GM23338 (cell line): ENCODE data around the gene SPIN2B. TPM values are rescaled to one million over a fixed set of nuclear protein-coding genes. Genes with fewer than 3 reads are reported as not detected.
A peak's percentile ranks its signal among the peaks of the same experiment; 100 is the strongest.

ENCODE experiments used
- ATAC-seq: fragments of 200-7000 bp; cut with Tn5 transposase; 3 replicates; pipeline ENCODE4 v1.9.1; 2020
- DNase-seq: peaks from one replicate; pipeline ENCODE4 v3.0.0-alpha.2; 2015; ENCODE audit warnings: low spot score
- H2AFZ ChIP-seq: fragments of 200-600 bp; sonication (generic); 2 replicates; pipeline ENCODE4 v1.8.0; 2016; ENCODE audit warnings: antibody characterized with exemption, mild to moderate bottlenecking, moderate library complexity
- H3F3A ChIP-seq: fragments of 200-600 bp; sonication (generic); replicated peaks from 2 replicates; pipeline ENCODE4 v1.8.0; 2017; ENCODE audit warnings: antibody characterized with exemption, mixed run types, low read depth
- H3K27ac ChIP-seq: fragments of 200-600 bp; sonication (generic); 2 replicates; pipeline ENCODE4 v1.6.1; 2016; ENCODE audit warnings: low read depth
- H3K27me3 ChIP-seq: fragments of 200-600 bp; sonication (generic); 2 replicates; pipeline ENCODE4 v1.8.0; 2016; ENCODE audit warnings: mild to moderate bottlenecking, mixed run types, moderate library complexity; ENCODE audit not compliant: insufficient read depth
- H3K36me3 ChIP-seq: fragments of 200-600 bp; sonication (generic); 2 replicates; pipeline ENCODE4 v1.8.0; 2016; ENCODE audit warnings: mild to moderate bottlenecking; ENCODE audit not compliant: insufficient read depth
- H3K4me1 ChIP-seq: fragments of 200-600 bp; sonication (generic); 2 replicates; pipeline ENCODE4 v1.8.0; 2016; ENCODE audit warnings: mild to moderate bottlenecking, moderate library complexity; ENCODE audit not compliant: insufficient read depth
- H3K4me2 ChIP-seq: fragments of 200-600 bp; sonication (generic); 2 replicates; pipeline ENCODE4 v1.7.1; 2017; ENCODE audit warnings: mixed run types
- H3K4me3 ChIP-seq: fragments of 200-600 bp; sonication (generic); 2 replicates; pipeline ENCODE4 v1.6.1; 2016; ENCODE audit warnings: mixed run types
- H3K79me2 ChIP-seq: fragments of 200-600 bp; sonication (generic); replicated peaks from 2 replicates; pipeline ENCODE4 v1.8.0; 2017; ENCODE audit warnings: mild to moderate bottlenecking; ENCODE audit not compliant: insufficient read depth
- H3K9me2 ChIP-seq: fragments of 200-600 bp; sonication (generic); 2 replicates; pipeline ENCODE4 v1.8.0; 2017; ENCODE audit not compliant: insufficient read depth
- H4K20me1 ChIP-seq: fragments of 200-600 bp; sonication (generic); replicated peaks from 2 replicates; pipeline ENCODE4 v1.8.0; 2017; ENCODE audit warnings: mild to moderate bottlenecking; ENCODE audit not compliant: insufficient read depth
- H3K27ac Mint-ChIP-seq: 2 replicates; pipeline ENCODE4 v1.8.0; 2020; ENCODE audit warnings: inconsistent platforms, mild to moderate bottlenecking, moderate library complexity, mixed read lengths
- H3K27me3 Mint-ChIP-seq: 3 replicates; pipeline ENCODE4 v1.8.0; 2022; ENCODE audit warnings: low read depth, mild to moderate bottlenecking, moderate library complexity, mixed read lengths, inconsistent platforms; ENCODE audit not compliant: insufficient read depth, poor library complexity
- H3K36me3 Mint-ChIP-seq: 3 replicates; pipeline ENCODE4 v1.8.0; 2021; ENCODE audit warnings: low read depth, mild to moderate bottlenecking, inconsistent platforms, moderate library complexity, mixed read lengths
- H3K4me1 Mint-ChIP-seq: 3 replicates; pipeline ENCODE4 v1.8.0; 2020; ENCODE audit warnings: mild to moderate bottlenecking, inconsistent platforms, mixed read lengths
- H3K4me3 Mint-ChIP-seq: 3 replicates; pipeline ENCODE4 v1.8.0; 2021; ENCODE audit warnings: moderate library complexity, mild to moderate bottlenecking, inconsistent platforms, mixed read lengths
- H3K9me3 Mint-ChIP-seq: 3 replicates; pipeline ENCODE4 v1.8.0; 2020; ENCODE audit warnings: moderate library complexity, mild to moderate bottlenecking, inconsistent platforms, mixed read lengths
- EZH2 ChIP-seq: fragments of 200-600 bp; sonication (generic); IDR thresholded peaks from one replicate; pipeline ENCODE4 v1.8.0; 2017; ENCODE audit warnings: antibody characterized with exemption, mild to moderate bottlenecking, low read depth; ENCODE audit not compliant: unreplicated experiment
- EZH2phosphoT487 ChIP-seq: fragments of 200-600 bp; sonication (generic); IDR thresholded peaks from one replicate; pipeline ENCODE4 v1.8.1; 2018; ENCODE audit warnings: antibody characterized with exemption; ENCODE audit not compliant: unreplicated experiment
- JUNB ChIP-seq: IDR thresholded peaks from one replicate; pipeline ENCODE4 v1.6.1; 2016; ENCODE audit warnings: antibody characterized with exemption; ENCODE audit not compliant: unreplicated experiment
- NANOG ChIP-seq: IDR thresholded peaks from 2 replicates; pipeline ENCODE4 v1.6.1; 2016; ENCODE audit warnings: antibody characterized with exemption, borderline replicate concordance
- POLR2AphosphoS5 ChIP-seq: IDR thresholded peaks from 2 replicates; pipeline ENCODE4 v1.6.1; 2016; ENCODE audit warnings: antibody characterized with exemption, low read depth
- ZNF114 ChIP-seq: fragments of 250-450 bp; sonication (Bioruptor Pico); IDR thresholded peaks from 2 replicates; pipeline ENCODE4 v1.5.0; 2020; ENCODE audit warnings: mild to moderate bottlenecking, moderate library complexity
- long read RNA-seq: library from polyadenylated mRNA; unstranded; transcript quantifications from one replicate; pipeline ENCODE4 v2.0.0, GENCODE V29; 2020; ENCODE audit not compliant: unreplicated experiment
- polyA plus RNA-seq: library from polyadenylated mRNA; unstranded; fragments of >200 nt; fragmentation: Nextera tagmentation; extraction: Ambion mirVana; gene quantifications from 2 replicates; pipeline ENCODE4 v1.2.1, GENCODE V29; 2016
- total RNA-seq: library from RNA; depleted of rRNA; stranded (reverse); fragments of >200 nt; shearing (Covaris generic); gene quantifications from 2 replicates; pipeline ENCODE4 v1.2.3, GENCODE V29; 2014; rRNA removed
- TF ChIP-seq, protein P1 (sequence below): fragments of 250-450 bp; sonication (Bioruptor Pico); IDR thresholded peaks from 2 replicates; pipeline ENCODE4 v1.5.0; 2020; ENCODE audit warnings: mild to moderate bottlenecking, moderate library complexity
- TF ChIP-seq, protein P2 (sequence below): IDR thresholded peaks from 2 replicates; pipeline ENCODE4 v1.6.1; 2016; ENCODE audit warnings: antibody characterized with exemption

The SPIN2B gene
- 7.9 and 10.6 TPM in 2 replicates for total RNA-seq
- polyA plus RNA-seq, result 9.6 and 12.6 TPM in 2 replicates
- long read RNA-seq, partial matches to known transcripts, result 0 of 9 reads
- long read RNA-seq, other reads (novel, unspliced or antisense), result 4 of 9 reads

DNA sequence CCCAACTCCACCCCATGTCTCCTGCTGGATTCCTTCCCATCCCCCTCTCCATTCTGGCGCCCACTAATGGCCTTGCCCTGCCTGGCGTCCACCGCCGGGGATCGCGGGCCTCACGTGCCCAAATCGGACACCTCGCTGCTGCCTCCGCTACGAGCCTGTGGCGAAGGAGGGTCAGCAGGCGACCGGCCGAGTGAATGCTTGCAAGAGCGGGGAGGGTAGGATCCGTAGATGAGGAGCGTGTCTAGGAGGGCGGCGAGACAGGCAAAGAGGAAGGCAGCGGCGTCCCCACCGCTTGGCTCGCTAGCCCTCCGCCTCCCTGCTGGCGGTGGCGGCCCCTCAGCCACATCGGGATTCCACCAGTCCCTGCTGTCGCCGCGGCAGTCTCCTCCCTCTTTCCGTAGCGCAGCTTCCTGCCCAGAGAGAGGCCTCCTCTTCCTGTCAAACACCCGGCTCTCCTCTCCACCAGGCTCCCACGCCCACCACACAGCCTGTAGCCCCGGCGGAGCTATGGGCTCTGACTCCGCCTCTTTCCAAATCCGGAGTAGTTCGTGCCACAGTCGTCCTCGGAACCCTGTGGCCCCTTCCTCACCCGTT lies at the start of gene SPIN2B:
Gene SPIN2B, minus strand, starts transcription at position 387 of the 594 bp plus-strand sequence.
- Mint-ChIP-seq H3K27me3 (peaks cover 4% of the 10 kb centered on the region), H3K27ac (peak within 1 kb of the TSS; percentile 95), H3K9me3 (no peaks in the 10 kb centered on the region; the same call in 2 of the 3 replicates), H3K4me3 (peak within 1 kb of the TSS; percentile 88), H3K4me1 (peaks cover 10% of the 10 kb centered on the region; the same call in 2 of the 3 replicates), H3K36me3 (peaks cover 15% of the 10 kb centered on the region)
- Histone ChIP-seq H2AFZ (no peak within 1 kb of the TSS), H4K20me1 (no peaks in the 10 kb centered on the region), H3K27me3 (no peaks in the 10 kb centered on the region), H3K4me3 (peak within 1 kb of the TSS; percentile 56), H3K9me2 (no peaks in the 10 kb centered on the region), H3F3A (no peaks in the 10 kb centered on the region), H3K4me1 (0 out of 2 replicates have a peak, but pooled peaks cover 3% of the 10 kb centered on the region), H3K27ac (peak within 1 kb of the TSS; percentile 84), H3K79me2 (peaks cover 14% of the 10 kb centered on the region), H3K4me2 (peak within 1 kb of the TSS; percentile 71), H3K36me3 (no peaks in the 10 kb centered on the region)
- ATAC-seq (peak; percentile 98), DNase-seq (peak; percentile 91)
- TF ChIP-seq EZH2 (no peak), ZNF114 (CRISPR knock-in tag) (no peak), JUNB (no peak), NANOG (no peak), EZH2phosphoT487 (no peak), POLR2AphosphoS5 (peak; percentile 53)
- TF ChIP-seq, protein P1, sequence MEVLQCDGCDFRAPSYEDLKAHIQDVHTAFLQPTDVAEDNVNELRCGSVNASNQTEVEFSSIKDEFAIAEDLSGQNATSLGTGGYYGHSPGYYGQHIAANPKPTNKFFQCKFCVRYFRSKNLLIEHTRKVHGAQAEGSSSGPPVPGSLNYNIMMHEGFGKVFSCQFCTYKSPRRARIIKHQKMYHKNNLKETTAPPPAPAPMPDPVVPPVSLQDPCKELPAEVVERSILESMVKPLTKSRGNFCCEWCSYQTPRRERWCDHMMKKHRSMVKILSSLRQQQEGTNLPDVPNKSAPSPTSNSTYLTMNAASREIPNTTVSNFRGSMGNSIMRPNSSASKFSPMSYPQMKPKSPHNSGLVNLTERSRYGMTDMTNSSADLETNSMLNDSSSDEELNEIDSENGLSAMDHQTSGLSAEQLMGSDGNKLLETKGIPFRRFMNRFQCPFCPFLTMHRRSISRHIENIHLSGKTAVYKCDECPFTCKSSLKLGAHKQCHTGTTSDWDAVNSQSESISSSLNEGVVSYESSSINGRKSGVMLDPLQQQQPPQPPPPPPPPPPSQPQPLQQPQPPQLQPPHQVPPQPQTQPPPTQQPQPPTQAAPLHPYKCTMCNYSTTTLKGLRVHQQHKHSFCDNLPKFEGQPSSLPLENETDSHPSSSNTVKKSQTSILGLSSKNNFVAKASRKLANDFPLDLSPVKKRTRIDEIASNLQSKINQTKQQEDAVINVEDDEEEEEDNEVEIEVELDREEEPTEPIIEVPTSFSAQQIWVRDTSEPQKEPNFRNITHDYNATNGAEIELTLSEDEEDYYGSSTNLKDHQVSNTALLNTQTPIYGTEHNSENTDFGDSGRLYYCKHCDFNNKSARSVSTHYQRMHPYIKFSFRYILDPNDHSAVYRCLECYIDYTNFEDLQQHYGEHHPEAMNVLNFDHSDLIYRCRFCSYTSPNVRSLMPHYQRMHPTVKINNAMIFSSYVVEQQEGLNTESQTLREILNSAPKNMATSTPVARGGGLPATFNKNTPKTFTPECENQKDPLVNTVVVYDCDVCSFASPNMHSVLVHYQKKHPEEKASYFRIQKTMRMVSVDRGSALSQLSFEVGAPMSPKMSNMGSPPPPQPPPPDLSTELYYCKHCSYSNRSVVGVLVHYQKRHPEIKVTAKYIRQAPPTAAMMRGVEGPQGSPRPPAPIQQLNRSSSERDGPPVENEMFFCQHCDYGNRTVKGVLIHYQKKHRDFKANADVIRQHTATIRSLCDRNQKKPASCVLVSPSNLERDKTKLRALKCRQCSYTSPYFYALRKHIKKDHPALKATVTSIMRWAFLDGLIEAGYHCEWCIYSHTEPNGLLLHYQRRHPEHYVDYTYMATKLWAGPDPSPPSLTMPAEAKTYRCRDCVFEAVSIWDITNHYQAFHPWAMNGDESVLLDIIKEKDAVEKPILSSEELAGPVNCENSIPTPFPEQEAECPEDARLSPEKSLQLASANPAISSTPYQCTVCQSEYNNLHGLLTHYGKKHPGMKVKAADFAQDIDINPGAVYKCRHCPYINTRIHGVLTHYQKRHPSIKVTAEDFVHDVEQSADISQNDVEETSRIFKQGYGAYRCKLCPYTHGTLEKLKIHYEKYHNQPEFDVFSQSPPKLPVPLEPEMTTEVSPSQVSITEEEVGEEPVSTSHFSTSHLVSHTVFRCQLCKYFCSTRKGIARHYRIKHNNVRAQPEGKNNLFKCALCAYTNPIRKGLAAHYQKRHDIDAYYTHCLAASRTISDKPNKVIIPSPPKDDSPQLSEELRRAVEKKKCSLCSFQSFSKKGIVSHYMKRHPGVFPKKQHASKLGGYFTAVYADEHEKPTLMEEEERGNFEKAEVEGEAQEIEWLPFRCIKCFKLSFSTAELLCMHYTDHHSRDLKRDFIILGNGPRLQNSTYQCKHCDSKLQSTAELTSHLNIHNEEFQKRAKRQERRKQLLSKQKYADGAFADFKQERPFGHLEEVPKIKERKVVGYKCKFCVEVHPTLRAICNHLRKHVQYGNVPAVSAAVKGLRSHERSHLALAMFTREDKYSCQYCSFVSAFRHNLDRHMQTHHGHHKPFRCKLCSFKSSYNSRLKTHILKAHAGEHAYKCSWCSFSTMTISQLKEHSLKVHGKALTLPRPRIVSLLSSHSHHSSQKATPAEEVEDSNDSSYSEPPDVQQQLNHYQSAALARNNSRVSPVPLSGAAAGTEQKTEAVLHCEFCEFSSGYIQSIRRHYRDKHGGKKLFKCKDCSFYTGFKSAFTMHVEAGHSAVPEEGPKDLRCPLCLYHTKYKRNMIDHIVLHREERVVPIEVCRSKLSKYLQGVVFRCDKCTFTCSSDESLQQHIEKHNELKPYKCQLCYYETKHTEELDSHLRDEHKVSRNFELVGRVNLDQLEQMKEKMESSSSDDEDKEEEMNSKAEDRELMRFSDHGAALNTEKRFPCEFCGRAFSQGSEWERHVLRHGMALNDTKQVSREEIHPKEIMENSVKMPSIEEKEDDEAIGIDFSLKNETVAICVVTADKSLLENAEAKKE, result no peak
- TF ChIP-seq, protein P2, sequence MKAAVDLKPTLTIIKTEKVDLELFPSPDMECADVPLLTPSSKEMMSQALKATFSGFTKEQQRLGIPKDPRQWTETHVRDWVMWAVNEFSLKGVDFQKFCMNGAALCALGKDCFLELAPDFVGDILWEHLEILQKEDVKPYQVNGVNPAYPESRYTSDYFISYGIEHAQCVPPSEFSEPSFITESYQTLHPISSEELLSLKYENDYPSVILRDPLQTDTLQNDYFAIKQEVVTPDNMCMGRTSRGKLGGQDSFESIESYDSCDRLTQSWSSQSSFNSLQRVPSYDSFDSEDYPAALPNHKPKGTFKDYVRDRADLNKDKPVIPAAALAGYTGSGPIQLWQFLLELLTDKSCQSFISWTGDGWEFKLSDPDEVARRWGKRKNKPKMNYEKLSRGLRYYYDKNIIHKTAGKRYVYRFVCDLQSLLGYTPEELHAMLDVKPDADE, result no peak
